Cerebellar nuclear complex (tissue), 1 donor: ENCODE results near the gene KRT81.
A peak's percentile ranks its signal among the peaks of the same experiment; 100 is the strongest.

Experiments used
- DNase-seq, 2 experiments: peaks; one replicate each; lab custom pipeline; 2025; lab: John Stamatoyannopoulos, UW

KRT81 gene

GRCh38 chr12:52291267-52291935, at the start of gene KRT81:
Gene KRT81 (minus strand): TSS chr12:52291534. CDS start chr12:52291465, 69 bp downstream.
- no peak for DNase-seq

- DNase-seq: no peak
Observed at GRCh38 chr12:52338241-52338960, 47.1 kb upstream of the KRT81 start.

- no peak for DNase-seq
Observed at GRCh38 chr12:52337054-52337453, 45.7 kb upstream of the KRT81 start.

GRCh38 chr12:52336641-52337040, 45.3 kb upstream of the KRT81 start:
- no peak for DNase-seq

GRCh38 chr12:52335598-52336262, 44.4 kb upstream of the KRT81 start:
- DNase-seq: no peak

GRCh38 chr12:52334185-52334584, 42.9 kb upstream of the KRT81 start:
- no peak for DNase-seq

GRCh38 chr12:52333321-52333720, 42.0 kb upstream of the KRT81 start:
- no peak for DNase-seq

- DNase-seq: no peak
Observed at GRCh38 chr12:52332381-52332780, 41.0 kb upstream of the KRT81 start.

GRCh38 chr12:52331833-52332232, 40.5 kb upstream of the KRT81 start:
- DNase-seq: no peak

- no peak for DNase-seq
Observed at GRCh38 chr12:52331039-52331438, 39.7 kb upstream of the KRT81 start.

GRCh38 chr12:52327830-52328500, 36.6 kb upstream of the KRT81 start:
- no peak for DNase-seq

- DNase-seq: peak in 1 of 2 experiments; percentile 52
Observed at GRCh38 chr12:52327052-52327829, 35.9 kb upstream of the KRT81 start.

- DNase-seq: no peak
Observed at GRCh38 chr12:52324153-52324444, 32.8 kb upstream of the KRT81 start.

GRCh38 chr12:52323416-52324152, 32.2 kb upstream of the KRT81 start:
- DNase-seq: no peak

GRCh38 chr12:52323001-52323400, 31.7 kb upstream of the KRT81 start:
- no peak for DNase-seq

GRCh38 chr12:52322069-52322468, 30.7 kb upstream of the KRT81 start:
- DNase-seq: no peak

GRCh38 chr12:52321418-52321817, 30.1 kb upstream of the KRT81 start:
- DNase-seq: no peak

GRCh38 chr12:52320784-52321400, 29.6 kb upstream of the KRT81 start, which contains the start of gene KRT83:
Gene KRT83 (minus strand): TSS chr12:52321398. CDS start chr12:52321335, 63 bp downstream.
- no peak for DNase-seq

- no peak for DNase-seq
Observed at GRCh38 chr12:52319097-52319496, 27.8 kb upstream of the KRT81 start.

GRCh38 chr12:52318241-52318990, 27.1 kb upstream of the KRT81 start:
- no peak for DNase-seq
